Activated CD4-positive, alpha-beta T cell treated with anti-CD3 and anti-CD28 coated beads for 1 hour (primary cell): Measurements from ENCODE around the gene SMG1.
"Not testable (repeated sequence)": the region's sequence is repeated elsewhere in the genome, so short reads cannot be mapped to it uniquely, and the experiment has no call there.

Source experiments
- DNase-seq: peaks from one replicate; pipeline ENCODE4 v3.0.0-alpha.2; 2020

The SMG1 gene

GRCh38 chr16:18925986-18926865, at the start of gene SMG1:
TSS of gene SMG1 (minus strand) at chr16:18926408. CDS start at chr16:18926041, 367 bp downstream.
- DNase-seq: peak; percentile 88

GRCh38 chr16:18975109-18975508, 48.9 kb upstream of the SMG1 start:
- DNase-seq: no peak

- DNase-seq: no peak
These were observed 43.6 kb upstream of the SMG1 start for GRCh38 chr16:18969855-18970240.

- peak; percentile 66 for DNase-seq
These were observed 43.0 kb upstream of the SMG1 start for GRCh38 chr16:18969050-18969854.

- no peak for DNase-seq
These were observed 40.6 kb upstream of the SMG1 start for GRCh38 chr16:18966791-18967190.

- DNase-seq: no peak
These were observed 39.3 kb upstream of the SMG1 start for GRCh38 chr16:18965555-18965954.

- DNase-seq: no peak
These were observed 32.9 kb upstream of the SMG1 start for GRCh38 chr16:18959031-18959505.

GRCh38 chr16:18958621-18959029, 32.4 kb upstream of the SMG1 start:
- no peak for DNase-seq

GRCh38 chr16:18956658-18957241, 30.5 kb upstream of the SMG1 start:
- not testable (repeated sequence) for DNase-seq

- DNase-seq: not testable (repeated sequence)
These were observed 29.8 kb upstream of the SMG1 start for GRCh38 chr16:18955874-18956580.

- DNase-seq: no peak
These were observed 27.3 kb upstream of the SMG1 start for GRCh38 chr16:18953547-18953946.

- DNase-seq: no peak
These were observed 24.4 kb upstream of the SMG1 start for GRCh38 chr16:18950469-18951185.

- no peak for DNase-seq
These were observed 22.3 kb upstream of the SMG1 start for GRCh38 chr16:18948372-18949020.

- DNase-seq: no peak
These were observed 19.0 kb upstream of the SMG1 start for GRCh38 chr16:18945233-18945632.

- DNase-seq: no peak
These were observed 17.2 kb upstream of the SMG1 start for GRCh38 chr16:18943414-18943813.

- DNase-seq: no peak
These were observed 15.9 kb upstream of the SMG1 start for GRCh38 chr16:18942061-18942460.

- no peak for DNase-seq
These were observed 15.3 kb upstream of the SMG1 start for GRCh38 chr16:18941471-18941870.

GRCh38 chr16:18938986-18939385, 12.8 kb upstream of the SMG1 start:
- DNase-seq: no peak

GRCh38 chr16:18937390-18937789, 11.2 kb upstream of the SMG1 start:
- DNase-seq: no peak

- no peak for DNase-seq
These were observed 10.6 kb upstream of the SMG1 start for GRCh38 chr16:18936727-18937340.

GRCh38 chr16:18933501-18933900, 7.3 kb upstream of the SMG1 start:
- DNase-seq: no peak
